SH-SY5Y (cell line): ENCODE results near the gene PCNT.

Source experiments
- GATA2 ChIP-seq: IDR thresholded peaks from 2 replicates; pipeline ENCODE4 v1.6.1; 2011; ENCODE audit warnings: mild to moderate bottlenecking, low read depth, low read length
- GATA3 ChIP-seq: IDR thresholded peaks from 2 replicates; pipeline ENCODE4 v1.6.1; 2011; ENCODE audit warnings: low read depth, mild to moderate bottlenecking, low read length, moderate library complexity

GRCh38 chr21:46374761-46375389, 50.9 kb downstream of the PCNT start:
- TF ChIP-seq GATA2 = no peak
- TF ChIP-seq GATA3 = no peak
